Duodenal mucosa (tissue), 2 donors: Measurements from ENCODE around the gene MTARC2.

ENCODE experiments used
- H3K27ac ChIP-seq: one replicate; pipeline ENCODE4 v1.7.0; 2013; ENCODE audit warnings: low read depth, low read length
- H3K27me3 ChIP-seq, 2 donors: one replicate each; pipeline ENCODE4 v1.7.0; 2013; ENCODE audit warnings: low read length in 2 of 2, control low read depth in 1 of 2; ENCODE audit not compliant: insufficient read depth in 2 of 2, control insufficient read depth in 1 of 2
- H3K36me3 ChIP-seq, 2 donors: one replicate each; pipeline ENCODE4 v1.7.0; 2013; ENCODE audit warnings: low read length in 2 of 2, control low read depth in 1 of 2; ENCODE audit not compliant: insufficient read depth in 2 of 2, control insufficient read depth in 1 of 2
- H3K4me1 ChIP-seq, 2 donors: one replicate each; pipeline ENCODE4 v1.7.0; 2013; ENCODE audit warnings: low read length in 2 of 2, control low read depth in 1 of 2; ENCODE audit not compliant: insufficient read depth in 2 of 2, control insufficient read depth in 1 of 2
- H3K4me3 ChIP-seq, 2 donors: one replicate each; pipeline ENCODE4 v1.7.0; 2013; ENCODE audit warnings: low read length in 2 of 2, low read depth in 1 of 2
- H3K9ac ChIP-seq, 2 donors: one replicate each; pipeline ENCODE4 v1.7.0; 2013; ENCODE audit warnings: low read length in 2 of 2, low read depth in 1 of 2
- H3K9me3 ChIP-seq, 2 donors: one replicate each; pipeline ENCODE4 v1.7.0; 2013; ENCODE audit warnings: low read length in 2 of 2, control low read depth in 1 of 2; ENCODE audit not compliant: control insufficient read depth in 1 of 2

MTARC2 gene

GRCh38 chr1:220784751-220785150 lies 36.6 kb downstream of the MTARC2 start:
- Histone ChIP-seq H3K4me3 (no peak overlapping the region), H3K4me1 (peaks cover 0 to 12% of the 10 kb centered on the region in 2 donors), H3K36me3 (peaks cover 3 to 30% of the 10 kb centered on the region in 2 donors), H3K27ac (no peak overlapping the region), H3K27me3 (no peaks in the 10 kb centered on the region), H3K9me3 (no peaks in the 10 kb centered on the region), H3K9ac (no peak overlapping the region)

GRCh38 chr1:220785166-220786056 lies 37.3 kb downstream of the MTARC2 start:
- no peaks in the 10 kb centered on the region for H3K9me3 ChIP-seq
- peak overlapping the region in 1 of 2 donors; percentile 43 for H3K9ac ChIP-seq
- H3K27ac ChIP-seq: no peak overlapping the region
- H3K4me1 ChIP-seq: peaks cover 0 to 12% of the 10 kb centered on the region in 2 donors
- no peaks in the 10 kb centered on the region for H3K27me3 ChIP-seq
- H3K36me3 ChIP-seq: peaks cover 3 to 24% of the 10 kb centered on the region in 2 donors
- H3K4me3 ChIP-seq: peak overlapping the region in 1 of 2 donors; percentile 68

- H3K9ac ChIP-seq: peak overlapping the region; percentile 22 to 43
- H3K4me3 ChIP-seq: peak overlapping the region; percentile 68 to 74
- no peaks in the 10 kb centered on the region for H3K9me3 ChIP-seq
- no peaks in the 10 kb centered on the region for H3K27me3 ChIP-seq
- H3K27ac ChIP-seq: no peak overlapping the region
- H3K4me1 ChIP-seq: peaks cover under 1 to 12% of the 10 kb centered on the region in 2 donors
- H3K36me3 ChIP-seq: peaks cover 3 to 23% of the 10 kb centered on the region in 2 donors
These were observed 37.9 kb downstream of the MTARC2 start for GRCh38 chr1:220786057-220786336.

- H3K36me3 ChIP-seq: peaks cover 3 to 23% of the 10 kb centered on the region in 2 donors
- peak within 1 kb of the TSS; percentile 68 to 74 for H3K4me3 ChIP-seq
- no peaks in the 10 kb centered on the region for H3K27me3 ChIP-seq
- H3K9me3 ChIP-seq: no peaks in the 10 kb centered on the region
- H3K27ac ChIP-seq: peak within 1 kb of the TSS; percentile 59
- peak within 1 kb of the TSS; percentile 22 to 43 for H3K9ac ChIP-seq
- H3K4me1 ChIP-seq: peaks cover 6 to 12% of the 10 kb centered on the region in 2 donors
These were observed 38.4 kb downstream of the MTARC2 start, which contains the start of gene MTARC1 for GRCh38 chr1:220786337-220787068. TSS of gene MTARC1 (plus strand) at chr1:220786913. CDS start at chr1:220786945, 32 bp downstream.

- peak overlapping the region; percentile 59 for H3K27ac ChIP-seq
- peak overlapping the region; percentile 20 to 43 for H3K9ac ChIP-seq
- no peaks in the 10 kb centered on the region for H3K9me3 ChIP-seq
- no peaks in the 10 kb centered on the region for H3K27me3 ChIP-seq
- peaks cover 3 to 17% of the 10 kb centered on the region in 2 donors for H3K36me3 ChIP-seq
- peaks cover 8 to 12% of the 10 kb centered on the region in 2 donors for H3K4me1 ChIP-seq
- peak overlapping the region; percentile 68 to 74 for H3K4me3 ChIP-seq
These were observed 39.0 kb downstream of the MTARC2 start for GRCh38 chr1:220787069-220787619.

- H3K9me3 ChIP-seq: no peaks in the 10 kb centered on the region
- no peak overlapping the region for H3K4me3 ChIP-seq
- no peaks in the 10 kb centered on the region for H3K36me3 ChIP-seq
- no peak overlapping the region for H3K9ac ChIP-seq
- H3K27ac ChIP-seq: no peak overlapping the region
- no peaks in the 10 kb centered on the region for H3K27me3 ChIP-seq
- H3K4me1 ChIP-seq: peaks cover 8 to 12% of the 10 kb centered on the region in 2 donors
These were observed 40.8 kb downstream of the MTARC2 start for GRCh38 chr1:220788900-220789299.

GRCh38 chr1:220789532-220790147 lies 41.5 kb downstream of the MTARC2 start:
- H3K27me3 ChIP-seq: no peaks in the 10 kb centered on the region
- H3K36me3 ChIP-seq: no peaks in the 10 kb centered on the region
- no peak overlapping the region for H3K9ac ChIP-seq
- H3K4me1 ChIP-seq: peaks cover 8 to 12% of the 10 kb centered on the region in 2 donors
- H3K9me3 ChIP-seq: no peaks in the 10 kb centered on the region
- H3K4me3 ChIP-seq: no peak overlapping the region
- no peak overlapping the region for H3K27ac ChIP-seq

- Histone ChIP-seq H3K9me3 (no peaks in the 10 kb centered on the region), H3K36me3 (no peaks in the 10 kb centered on the region), H3K9ac (no peak overlapping the region), H3K4me1 (peaks cover 8% of the 10 kb centered on the region in 2 donors), H3K27me3 (no peaks in the 10 kb centered on the region), H3K27ac (no peak overlapping the region), H3K4me3 (no peak overlapping the region)
These were observed 43.2 kb downstream of the MTARC2 start for GRCh38 chr1:220791285-220791684.

GRCh38 chr1:220791956-220792355 lies 43.8 kb downstream of the MTARC2 start:
- H3K9ac ChIP-seq: no peak overlapping the region
- no peaks in the 10 kb centered on the region for H3K9me3 ChIP-seq
- H3K4me3 ChIP-seq: no peak overlapping the region
- H3K27me3 ChIP-seq: no peaks in the 10 kb centered on the region
- no peaks in the 10 kb centered on the region for H3K36me3 ChIP-seq
- no peak overlapping the region for H3K27ac ChIP-seq
- H3K4me1 ChIP-seq: peaks cover 8% of the 10 kb centered on the region in 2 donors
